Measurements from ENCODE around the gene BSN. TPM values are rescaled to one million over a fixed set of nuclear protein-coding genes. Genes with fewer than 3 reads are reported as not detected.
"Not testable (repeated sequence)": the region's sequence is repeated elsewhere in the genome, so short reads cannot be mapped to it uniquely, and the experiment has no call there.

Gene BSN
- total RNA-seq, 1 donor from 2014 or later: under 0.01 TPM

- not testable (repeated sequence) for DNase-seq
Measured at GRCh38 chr3:49695350-49696015, 141.2 kb downstream of the BSN start.

- DNase-seq: no peak
Measured at GRCh38 chr3:49699281-49699979, 145.2 kb downstream of the BSN start.

GRCh38 chr3:49700014-49700413, 145.7 kb downstream of the BSN start:
- DNase-seq: no peak

GRCh38 chr3:49700453-49701128, 146.3 kb downstream of the BSN start:
- no peak for DNase-seq

- DNase-seq: peak; percentile 52
Measured at GRCh38 chr3:49701388-49702077, 147.3 kb downstream of the BSN start.

GRCh38 chr3:49702672-49703071, 148.4 kb downstream of the BSN start:
- DNase-seq: no peak

- DNase-seq: peak; percentile 85
Measured at GRCh38 chr3:49703443-49703927, 149.2 kb downstream of the BSN start.

- DNase-seq: peak; percentile 37
Measured at GRCh38 chr3:49703956-49704355, 149.7 kb downstream of the BSN start.

- no peak for DNase-seq
Measured at GRCh38 chr3:49704629-49705028, 150.4 kb downstream of the BSN start.

- no peak for DNase-seq
Measured at GRCh38 chr3:49705390-49705960, 151.2 kb downstream of the BSN start.

- DNase-seq: no peak
Measured at GRCh38 chr3:49706456-49707112, 152.3 kb downstream of the BSN start.

- no peak for DNase-seq
Measured at GRCh38 chr3:49707113-49707480, 152.8 kb downstream of the BSN start.

GRCh38 chr3:49709852-49710251, 155.6 kb downstream of the BSN start:
- DNase-seq: no peak

GRCh38 chr3:49711489-49711888, 157.2 kb downstream of the BSN start:
- no peak for DNase-seq

- no peak for DNase-seq
Measured at GRCh38 chr3:49712166-49712565, 157.9 kb downstream of the BSN start.

- no peak for DNase-seq
Measured at GRCh38 chr3:49712631-49713317, 158.5 kb downstream of the BSN start.

- DNase-seq: no peak
Measured at GRCh38 chr3:49713336-49714105, 159.2 kb downstream of the BSN start.

- DNase-seq: no peak
Measured at GRCh38 chr3:49714728-49715550, 160.7 kb downstream of the BSN start.

GRCh38 chr3:49715611-49716121, 161.4 kb downstream of the BSN start:
- DNase-seq: no peak

- DNase-seq: no peak
Measured at GRCh38 chr3:49716169-49716568, 161.9 kb downstream of the BSN start.

All from dermis blood vessel endothelial cell (primary cell).